ENCODE results near the gene FGFR3. TPM values are rescaled to one million over a fixed set of nuclear protein-coding genes. Genes with fewer than 3 reads are reported as not detected.

The FGFR3 gene
- polyA plus RNA-seq, 1 experiment = 0.06 TPM

- no peak for DNase-seq (ENCODE audit: low read depth, low spot score)
- no peak for TF ChIP-seq CTCF (IDR thresholded peaks at IDR 0.05; ENCODE audit: low read depth, low read length)
- no peak overlapping the region for H3K4me3 ChIP-seq (ENCODE audit: low read depth, low read length)
- no peak overlapping the region for H3K27ac ChIP-seq (ENCODE audit: low read depth, low read length)
- H3K9me3 ChIP-seq (ENCODE audit: control insufficient read depth, insufficient read depth, low read length) = no peaks in the 10 kb centered on the region; the same call in 1 of the 2 replicates
- ChIA-PET POLR2A (interaction anchor here (0.6 kb wide), 1 partner anchor 20 kb away, joined by 3 read pairs; no protein-coding TSS in a partner anchor), CTCF (interaction anchor here (1.2 to 3.1 kb wide), 2 partner anchors 149 to 161 kb away, joined by 9 to 28 read pairs; no protein-coding TSS in a partner anchor)
- no peaks in the 10 kb centered on the region for H3K27me3 ChIP-seq (ENCODE audit: control insufficient read depth, insufficient read depth, low read length)
Measured at GRCh38 chr4:1749370-1749769, 43.7 kb upstream of the FGFR3 start.

GRCh38 chr4:1749826-1750225, 43.3 kb upstream of the FGFR3 start:
- Histone ChIP-seq H3K27ac (ENCODE audit: low read depth, low read length) (no peak overlapping the region), H3K27me3 (ENCODE audit: control insufficient read depth, insufficient read depth, low read length) (no peaks in the 10 kb centered on the region), H3K9me3 (ENCODE audit: control insufficient read depth, insufficient read depth, low read length) (no peaks in the 10 kb centered on the region; the same call in 1 of the 2 replicates), H3K4me3 (ENCODE audit: low read depth, low read length) (no peak overlapping the region)
- no peak for TF ChIP-seq CTCF (IDR thresholded peaks at IDR 0.05; ENCODE audit: low read depth, low read length)
- no peak for DNase-seq (ENCODE audit: low read depth, low spot score)
- POLR2A ChIA-PET = interaction anchor here (0.6 kb wide), 1 partner anchor 19 kb away, joined by 3 read pairs; no protein-coding TSS in a partner anchor
- CTCF ChIA-PET = no interaction called here

GRCh38 chr4:1750381-1751154, 42.5 kb upstream of the FGFR3 start:
- Histone ChIP-seq H3K4me3 (ENCODE audit: low read depth, low read length) (no peak overlapping the region), H3K9me3 (ENCODE audit: control insufficient read depth, insufficient read depth, low read length) (no peaks in the 10 kb centered on the region; the same call in 1 of the 2 replicates), H3K27me3 (ENCODE audit: control insufficient read depth, insufficient read depth, low read length) (no peaks in the 10 kb centered on the region), H3K27ac (ENCODE audit: low read depth, low read length) (no peak overlapping the region)
- no peak for DNase-seq (ENCODE audit: low read depth, low spot score)
- TF ChIP-seq CTCF (IDR thresholded peaks at IDR 0.05; ENCODE audit: low read depth, low read length) = no peak
- CTCF ChIA-PET = interaction anchor here (2.7 kb wide), 1 partner anchor 59 kb away, joined by 16 read pairs; no protein-coding TSS in a partner anchor
- POLR2A ChIA-PET = no interaction called here

GRCh38 chr4:1751155-1751918, 41.8 kb upstream of the FGFR3 start:
- CTCF ChIA-PET = interaction anchor here (0.6 to 2.7 kb wide), 3 partner anchors 58 to 147 kb away, joined by 3 to 16 read pairs (median 4); no protein-coding TSS in a partner anchor

More at GRCh38 chr4:1751155-1751918, 41.8 kb upstream of the FGFR3 start:
- Histone ChIP-seq H3K9me3 (ENCODE audit: control insufficient read depth, insufficient read depth, low read length) (no peaks in the 10 kb centered on the region; the same call in 1 of the 2 replicates), H3K27me3 (ENCODE audit: control insufficient read depth, insufficient read depth, low read length) (no peaks in the 10 kb centered on the region), H3K27ac (ENCODE audit: low read depth, low read length) (no peak overlapping the region), H3K4me3 (ENCODE audit: low read depth, low read length) (no peak overlapping the region)
- POLR2A ChIA-PET = no interaction called here
- TF ChIP-seq CTCF (IDR thresholded peaks at IDR 0.05; ENCODE audit: low read depth, low read length) = no peak
- DNase-seq (ENCODE audit: low read depth, low spot score) = no peak

Measured in AG04450 (cell line).